Activated CD8-positive, alpha-beta memory T cell treated with anti-CD3 and anti-CD28 coated beads, Interleukin-2, amount 50 U/mL, for 48 hours (primary cell): ENCODE results near the gene NUDT7.

Source experiments
- DNase-seq: peaks from one replicate; pipeline ENCODE4 v3.0.0-alpha.2; 2020

The NUDT7 gene

GRCh38 chr16:77722309-77723107 lies at the start of gene NUDT7:
NUDT7 (plus strand) TSS chr16:77722514; CDS start chr16:77722583, 69 bp downstream.
- peak; percentile 98 for DNase-seq

- no peak for DNase-seq
Measured at GRCh38 chr16:77674888-77675287, 47.4 kb upstream of the NUDT7 start.

GRCh38 chr16:77675464-77676324 lies 46.6 kb upstream of the NUDT7 start:
- peak; percentile 67 for DNase-seq

GRCh38 chr16:77677129-77677528 lies 45.2 kb upstream of the NUDT7 start:
- DNase-seq, result no peak

GRCh38 chr16:77679391-77679790 lies 42.9 kb upstream of the NUDT7 start:
- no peak for DNase-seq

GRCh38 chr16:77679901-77680300 lies 42.4 kb upstream of the NUDT7 start:
- DNase-seq, result no peak

GRCh38 chr16:77680496-77680895 lies 41.8 kb upstream of the NUDT7 start:
- DNase-seq, result no peak

- no peak for DNase-seq
Measured at GRCh38 chr16:77682586-77682985, 39.7 kb upstream of the NUDT7 start.

- no peak for DNase-seq
Measured at GRCh38 chr16:77683397-77684180, 38.7 kb upstream of the NUDT7 start.

- no peak for DNase-seq
Measured at GRCh38 chr16:77684181-77684526, 38.2 kb upstream of the NUDT7 start.

- DNase-seq, result no peak
Measured at GRCh38 chr16:77686385-77686784, 35.9 kb upstream of the NUDT7 start.

- DNase-seq, result no peak
Measured at GRCh38 chr16:77689971-77690370, 32.3 kb upstream of the NUDT7 start.

- no peak for DNase-seq
Measured at GRCh38 chr16:77690416-77690815, 31.9 kb upstream of the NUDT7 start.

- no peak for DNase-seq
Measured at GRCh38 chr16:77692612-77693011, 29.7 kb upstream of the NUDT7 start.

GRCh38 chr16:77696149-77696548 lies 26.2 kb upstream of the NUDT7 start:
- DNase-seq, result no peak

GRCh38 chr16:77700846-77701245 lies 21.5 kb upstream of the NUDT7 start:
- no peak for DNase-seq

GRCh38 chr16:77705351-77705750 lies 17.0 kb upstream of the NUDT7 start:
- no peak for DNase-seq

GRCh38 chr16:77711179-77711578 lies 11.1 kb upstream of the NUDT7 start:
- DNase-seq, result no peak

GRCh38 chr16:77711775-77712174 lies 10.5 kb upstream of the NUDT7 start:
- DNase-seq, result no peak

- no peak for DNase-seq
Measured at GRCh38 chr16:77715145-77715544, 7.2 kb upstream of the NUDT7 start.

- no peak for DNase-seq
Measured at GRCh38 chr16:77721752-77722308, 484 bp upstream of the NUDT7 start.

GRCh38 chr16:77723108-77723514 lies 797 bp downstream of the NUDT7 start:
- DNase-seq, result no peak

- DNase-seq, result no peak
Measured at GRCh38 chr16:77724174-77724573, 1.9 kb downstream of the NUDT7 start.
